ENCODE measurements around the gene TMEM38A. TPM values are rescaled to one million over a fixed set of nuclear protein-coding genes. Genes with fewer than 3 reads are reported as not detected.

The TMEM38A gene
- total and polyA plus RNA-seq, 9 of the 15 experiments (the other 6 are each of a cell fraction or from before 2014, with no cell fraction given): 0.35 to 2.1 (median 1.2) TPM

GRCh38 chr19:16628183-16628983 lies 32.6 kb upstream of the TMEM38A start, which contains the start of gene MED26 (continued):
- TF ChIP-seq SP1 (CRISPR knock-in tag; IDR thresholded peaks at IDR 0.05) (peak; percentile 36), SMC3 (conservative IDR thresholded peaks at IDR 0.05; ENCODE audit: insufficient read depth, low read depth, low read length) (0 out of 2 replicates have a peak, but pooled peaks have one; percentile 7), ERF (CRISPR knock-in tag; IDR thresholded peaks at IDR 0.05) (0 out of 2 replicates have a peak, but pooled peaks have one; percentile 12), EP300 (IDR thresholded peaks at IDR 0.05; ENCODE audit: low read length) (peak; percentile 26; the same call in 1 of the 2 replicates), ELF2 (CRISPR knock-in tag; IDR thresholded peaks at IDR 0.05) (no peak), SPI1 (IDR thresholded peaks at IDR 0.05; ENCODE audit: borderline replicate concordance, low read depth, low read length) (no peak), NFXL1 (CRISPR knock-in tag; IDR thresholded peaks at IDR 0.05) (no peak), PHB (CRISPR knock-in tag; IDR thresholded peaks at IDR 0.05) (no peak), ZBED1 (IDR thresholded peaks at IDR 0.05) (0 out of 2 replicates have a peak, but pooled peaks have one; percentile 21), POLR2A (conservative IDR thresholded peaks at IDR 0.05) (peak; percentile 90), MTA1 (IDR thresholded peaks at IDR 0.05; ENCODE audit: borderline replicate concordance) (no peak), RBM25 (IDR thresholded peaks at IDR 0.05; ENCODE audit: low read depth, low read length, severe bottlenecking) (peak; percentile 28), ZNF316 (IDR thresholded peaks at IDR 0.05) (0 out of 2 replicates have a peak, but pooled peaks have one; percentile 11), ZHX1 (conservative IDR thresholded peaks at IDR 0.05; ENCODE audit: low read length) (no peak), LARP7 (IDR thresholded peaks at IDR 0.05) (peak; percentile 65; the same call in 1 of the 2 replicates), HCFC1 (IDR thresholded peaks at IDR 0.05; ENCODE audit: low read depth, low read length) (peak; percentile 69), KDM5B (IDR thresholded peaks at IDR 0.05; ENCODE audit: insufficient replicate concordance, low read depth, low read length) (peak; percentile 68), NONO (IDR thresholded peaks at IDR 0.05; ENCODE audit: low read depth in 2 of 2, low read length in 1 of 2) (peak in 1 of 2 experiments; percentile 73; a peak in 1 of 4 replicates), ATF2 (CRISPR knock-in tag; IDR thresholded peaks at IDR 0.05) (no peak), RFX5 (IDR thresholded peaks at IDR 0.05; ENCODE audit: low read depth, low read length) (no peak)
- TF ChIP-seq, protein P1, sequence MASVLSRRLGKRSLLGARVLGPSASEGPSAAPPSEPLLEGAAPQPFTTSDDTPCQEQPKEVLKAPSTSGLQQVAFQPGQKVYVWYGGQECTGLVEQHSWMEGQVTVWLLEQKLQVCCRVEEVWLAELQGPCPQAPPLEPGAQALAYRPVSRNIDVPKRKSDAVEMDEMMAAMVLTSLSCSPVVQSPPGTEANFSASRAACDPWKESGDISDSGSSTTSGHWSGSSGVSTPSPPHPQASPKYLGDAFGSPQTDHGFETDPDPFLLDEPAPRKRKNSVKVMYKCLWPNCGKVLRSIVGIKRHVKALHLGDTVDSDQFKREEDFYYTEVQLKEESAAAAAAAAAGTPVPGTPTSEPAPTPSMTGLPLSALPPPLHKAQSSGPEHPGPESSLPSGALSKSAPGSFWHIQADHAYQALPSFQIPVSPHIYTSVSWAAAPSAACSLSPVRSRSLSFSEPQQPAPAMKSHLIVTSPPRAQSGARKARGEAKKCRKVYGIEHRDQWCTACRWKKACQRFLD (CRISPR knock-in tag; IDR thresholded peaks at IDR 0.05): 0 out of 2 replicates have a peak, but pooled peaks have one; percentile 24
- TF ChIP-seq, protein P2, sequence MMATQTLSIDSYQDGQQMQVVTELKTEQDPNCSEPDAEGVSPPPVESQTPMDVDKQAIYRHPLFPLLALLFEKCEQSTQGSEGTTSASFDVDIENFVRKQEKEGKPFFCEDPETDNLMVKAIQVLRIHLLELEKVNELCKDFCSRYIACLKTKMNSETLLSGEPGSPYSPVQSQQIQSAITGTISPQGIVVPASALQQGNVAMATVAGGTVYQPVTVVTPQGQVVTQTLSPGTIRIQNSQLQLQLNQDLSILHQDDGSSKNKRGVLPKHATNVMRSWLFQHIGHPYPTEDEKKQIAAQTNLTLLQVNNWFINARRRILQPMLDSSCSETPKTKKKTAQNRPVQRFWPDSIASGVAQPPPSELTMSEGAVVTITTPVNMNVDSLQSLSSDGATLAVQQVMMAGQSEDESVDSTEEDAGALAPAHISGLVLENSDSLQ (IDR thresholded peaks at IDR 0.05): peak; percentile 70
- TF ChIP-seq, protein P3, sequence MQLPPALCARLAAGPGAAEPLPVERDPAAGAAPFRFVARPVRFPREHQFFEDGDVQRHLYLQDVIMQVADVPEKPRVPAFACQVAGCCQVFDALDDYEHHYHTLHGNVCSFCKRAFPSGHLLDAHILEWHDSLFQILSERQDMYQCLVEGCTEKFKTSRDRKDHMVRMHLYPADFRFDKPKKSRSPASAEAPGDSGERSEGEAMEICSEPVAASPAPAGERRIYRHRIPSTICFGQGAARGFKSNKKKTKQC (CRISPR knock-in tag; IDR thresholded peaks at IDR 0.05): peak; percentile 46; the same call in 1 of the 2 replicates
